Large intestine (tissue), 3 donors: ENCODE results near the gene KSR1. TPM values are rescaled to one million over a fixed set of nuclear protein-coding genes. Genes with fewer than 3 reads are reported as not detected.
"Not testable (repeated sequence)": the region's sequence is repeated elsewhere in the genome, so short reads cannot be mapped to it uniquely, and the experiment has no call there.

Source experiments
- DNase-seq, 2 donors: peaks; one replicate each; pipeline versions ENCODE4 v3.0.0 to v3.0.0-alpha.2; 2013
- H3K27ac ChIP-seq: one replicate; pipeline ENCODE4 v1.5.1; 2013; ENCODE audit warnings: low read length
- H3K27me3 ChIP-seq: 2 replicates; pipeline ENCODE4 v1.6.1; 2013; ENCODE audit warnings: low read length; ENCODE audit not compliant: control insufficient read depth, insufficient read depth
- H3K36me3 ChIP-seq: 2 replicates; pipeline ENCODE4 v1.6.1; 2013; ENCODE audit warnings: low read length; ENCODE audit not compliant: control insufficient read depth, insufficient read depth
- H3K4me1 ChIP-seq: one replicate; pipeline ENCODE4 v1.6.1; 2013; ENCODE audit warnings: low read length; ENCODE audit not compliant: control insufficient read depth, insufficient read depth
- H3K4me3 ChIP-seq: one replicate; pipeline ENCODE4 v1.5.1; 2013; ENCODE audit warnings: low read length
- H3K9me3 ChIP-seq: one replicate; pipeline ENCODE4 v1.6.1; 2013; ENCODE audit warnings: mild to moderate bottlenecking, low read depth, low read length, moderate library complexity; ENCODE audit not compliant: control insufficient read depth
- WGBS: methylation state at CpG from one replicate; pipeline ENCODE4 v1.1.5; 2013; ENCODE audit warnings: low lambda C conversion rate; ENCODE audit not compliant: insufficient coverage; 5-methylcytosine and 5-hydroxymethylcytosine counted together
- polyA plus RNA-seq: library from polyadenylated mRNA; unstranded; fragments of 120-200 nt; gene quantifications from one replicate; pipeline ENCODE4 v1.2.1, GENCODE V29; 2013

Gene KSR1
- polyA plus RNA-seq, 1 donor, result 65.0 TPM

DNA sequence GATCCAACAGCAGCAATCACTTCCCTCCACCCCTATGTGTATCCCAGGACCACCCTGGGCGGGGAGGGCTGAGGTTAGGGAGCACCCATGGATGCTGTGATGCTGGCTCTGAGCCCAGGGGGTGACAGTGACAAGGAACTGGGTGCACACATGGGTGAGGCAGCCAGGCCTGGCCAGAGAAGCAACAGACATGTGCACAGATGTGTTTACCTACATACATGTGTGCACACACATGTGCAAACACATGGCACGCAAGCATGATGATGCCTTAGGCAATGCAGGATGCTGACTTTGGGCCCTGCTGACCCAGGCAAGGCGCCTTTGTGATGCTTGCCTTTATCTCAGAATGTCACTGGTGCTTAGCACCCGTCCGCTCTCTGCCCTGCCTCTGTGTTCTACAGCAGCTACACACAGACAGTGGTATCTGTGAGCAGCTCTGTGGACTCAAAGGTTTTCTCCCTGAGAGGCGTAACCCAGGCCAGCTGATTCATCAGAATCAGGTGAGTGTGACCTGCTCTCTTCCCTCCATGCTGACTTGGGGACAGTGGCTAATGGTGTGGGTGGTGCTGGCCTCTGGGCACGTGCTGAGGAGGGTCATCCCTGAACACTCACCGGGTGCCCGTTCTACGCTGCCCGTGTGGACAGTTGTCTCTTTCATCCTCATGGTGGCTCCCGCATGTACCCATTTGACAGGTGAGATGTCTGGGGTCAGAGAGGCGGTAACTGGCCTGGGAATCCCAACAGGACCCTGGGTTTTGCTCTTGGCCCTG is 38.5 kb upstream of the KSR1 start:
- Histone ChIP-seq H3K4me1 (no peaks in the 10 kb centered on the region), H3K36me3 (no peaks in the 10 kb centered on the region), H3K4me3 (no peak overlapping the region), H3K27me3 (no peaks in the 10 kb centered on the region), H3K9me3 (no peaks in the 10 kb centered on the region), H3K27ac (no peak overlapping the region)
- DNase-seq, result no peak
- WGBS, result no CpG with 5 or more reads among the region's 13 CpGs

DNA sequence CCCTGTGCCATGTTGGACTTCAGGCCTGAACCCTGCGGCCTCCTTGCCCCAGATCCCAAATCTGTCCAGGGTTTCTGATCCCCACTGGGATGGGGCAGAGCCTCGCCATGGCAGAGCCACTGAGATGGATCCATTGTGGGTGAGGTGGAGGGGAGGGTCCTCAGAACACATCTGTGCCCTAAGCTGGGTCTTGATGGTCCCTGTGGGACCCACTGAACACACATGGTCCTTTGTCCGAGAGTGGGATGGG is 38.0 kb upstream of the KSR1 start:
- Histone ChIP-seq H3K4me3 (no peak overlapping the region), H3K27me3 (no peaks in the 10 kb centered on the region), H3K27ac (no peak overlapping the region), H3K36me3 (no peaks in the 10 kb centered on the region), H3K4me1 (no peaks in the 10 kb centered on the region), H3K9me3 (no peaks in the 10 kb centered on the region)
- WGBS, result no CpG with 5 or more reads among the region's 3 CpGs
- no peak for DNase-seq

DNA sequence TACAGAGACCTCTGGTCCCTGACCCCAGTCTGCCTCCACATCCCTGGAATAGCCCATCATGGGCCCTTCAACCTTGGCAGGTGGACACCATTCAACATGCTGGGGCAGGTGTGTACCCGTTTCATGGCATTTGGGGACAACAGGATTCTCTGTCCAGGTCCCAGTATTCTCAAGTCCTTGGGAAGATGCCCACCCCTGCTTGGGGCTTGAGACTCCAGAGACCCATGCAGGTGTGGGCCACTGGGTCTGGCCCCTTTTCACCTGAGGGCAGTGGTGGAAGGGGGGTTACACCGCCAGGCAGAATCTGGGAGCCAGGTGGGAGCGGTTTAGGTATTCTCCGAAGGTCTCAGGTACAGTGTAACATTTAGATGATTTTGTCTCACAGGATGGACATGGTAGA is 37.1 kb upstream of the KSR1 start:
- no peak overlapping the region for H3K27ac ChIP-seq
- WGBS, result no CpG with 5 or more reads among the region's 4 CpGs
- H3K9me3 ChIP-seq, result no peaks in the 10 kb centered on the region
- DNase-seq, result no peak
- no peaks in the 10 kb centered on the region for H3K36me3 ChIP-seq
- no peaks in the 10 kb centered on the region for H3K27me3 ChIP-seq
- no peaks in the 10 kb centered on the region for H3K4me1 ChIP-seq
- H3K4me3 ChIP-seq, result no peak overlapping the region

DNA sequence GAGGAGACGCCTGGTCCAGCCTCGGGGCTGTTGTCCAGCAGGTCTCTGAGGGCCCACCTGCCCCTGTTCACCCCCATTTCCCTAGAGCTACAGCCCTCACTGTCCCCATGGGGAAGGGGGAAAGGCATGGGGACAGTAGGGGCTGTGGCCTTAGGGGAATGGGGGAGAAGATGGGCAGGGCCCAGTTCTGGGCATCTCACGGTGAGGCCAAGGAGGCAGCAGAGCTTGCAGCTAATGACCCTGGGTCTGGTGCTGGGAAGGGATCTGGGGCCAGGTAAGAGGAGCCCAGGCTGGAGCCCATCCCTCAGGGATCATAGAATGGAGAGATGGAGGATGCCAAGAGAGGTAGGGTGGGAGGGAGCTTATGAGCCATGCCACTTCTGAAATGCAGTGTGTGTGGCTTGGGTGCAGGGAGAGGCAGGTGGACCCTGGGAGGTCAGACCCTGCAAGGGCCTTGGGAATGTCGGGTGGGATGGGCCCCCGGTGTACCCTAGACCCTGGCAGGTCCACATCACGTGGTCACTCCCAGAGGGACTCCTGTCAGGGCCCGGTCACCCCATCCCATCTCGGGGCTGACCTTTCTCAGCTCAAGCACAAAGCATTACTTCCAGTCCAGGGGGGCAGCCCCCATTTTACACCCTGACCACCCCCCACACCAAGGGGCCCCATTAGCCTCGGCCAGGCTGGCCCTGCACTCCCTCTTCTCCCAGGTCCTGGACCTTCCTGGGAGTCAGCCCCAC is 35.9 kb upstream of the KSR1 start:
- Histone ChIP-seq H3K27ac (no peak overlapping the region), H3K4me3 (no peak overlapping the region), H3K27me3 (no peaks in the 10 kb centered on the region), H3K9me3 (no peaks in the 10 kb centered on the region), H3K4me1 (no peaks in the 10 kb centered on the region), H3K36me3 (no peaks in the 10 kb centered on the region)
- WGBS, result no CpG with 5 or more reads among the region's 9 CpGs
- DNase-seq, result no peak

DNA sequence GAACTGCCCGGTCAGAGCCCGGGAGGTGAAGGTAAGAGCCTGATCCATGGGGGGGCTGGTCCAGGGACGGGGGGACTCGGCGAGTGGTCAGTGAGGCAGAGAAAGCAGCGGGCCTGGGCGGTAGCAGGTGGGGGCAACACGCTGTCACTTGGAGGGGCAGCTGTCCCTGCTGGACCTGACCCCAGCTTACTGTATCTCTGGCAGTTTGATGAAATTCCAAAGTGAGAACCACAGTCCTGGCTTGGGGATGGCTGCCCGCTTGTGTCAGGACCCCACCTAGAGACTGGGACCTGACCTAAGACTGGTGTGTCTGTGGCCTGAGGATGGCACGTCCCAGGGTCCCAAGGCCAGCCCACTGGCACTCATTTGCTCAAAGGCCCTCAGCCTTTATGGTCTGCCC is 35.1 kb upstream of the KSR1 start:
- no peaks in the 10 kb centered on the region for H3K9me3 ChIP-seq
- no peaks in the 10 kb centered on the region for H3K36me3 ChIP-seq
- whole genome bisulfite sequencing, result no CpG with 5 or more reads among the region's 10 CpGs
- H3K4me1 ChIP-seq, result no peaks in the 10 kb centered on the region
- no peak overlapping the region for H3K4me3 ChIP-seq
- DNase-seq, result no peak
- H3K27ac ChIP-seq, result no peak overlapping the region
- no peaks in the 10 kb centered on the region for H3K27me3 ChIP-seq

DNA sequence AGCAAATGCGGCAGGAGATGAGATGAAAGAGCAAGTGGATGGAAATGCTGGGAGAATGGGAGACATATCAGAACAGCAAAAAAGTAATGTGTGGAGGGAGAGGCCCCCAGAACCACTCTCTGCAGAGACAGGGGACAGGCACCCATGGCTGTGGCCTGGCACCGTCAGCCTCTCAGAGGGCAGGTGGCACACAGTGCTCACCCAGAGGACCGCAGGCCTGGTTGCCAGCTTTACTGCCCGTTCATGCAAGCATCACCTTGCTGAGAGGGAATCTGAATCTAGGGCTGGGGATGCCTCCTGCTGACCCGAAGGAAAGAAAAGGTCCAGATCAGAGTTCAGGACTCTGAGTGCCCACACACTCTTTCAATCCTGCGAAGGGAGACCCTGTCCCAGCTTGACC is 34.6 kb upstream of the KSR1 start:
- not testable (repeated sequence) for H3K9me3 ChIP-seq, H3K27ac ChIP-seq, H3K4me3 ChIP-seq, H3K27me3 ChIP-seq, DNase-seq, H3K36me3 ChIP-seq, H3K4me1 ChIP-seq
- no CpG with 5 or more reads among the region's 6 CpGs for WGBS

DNA sequence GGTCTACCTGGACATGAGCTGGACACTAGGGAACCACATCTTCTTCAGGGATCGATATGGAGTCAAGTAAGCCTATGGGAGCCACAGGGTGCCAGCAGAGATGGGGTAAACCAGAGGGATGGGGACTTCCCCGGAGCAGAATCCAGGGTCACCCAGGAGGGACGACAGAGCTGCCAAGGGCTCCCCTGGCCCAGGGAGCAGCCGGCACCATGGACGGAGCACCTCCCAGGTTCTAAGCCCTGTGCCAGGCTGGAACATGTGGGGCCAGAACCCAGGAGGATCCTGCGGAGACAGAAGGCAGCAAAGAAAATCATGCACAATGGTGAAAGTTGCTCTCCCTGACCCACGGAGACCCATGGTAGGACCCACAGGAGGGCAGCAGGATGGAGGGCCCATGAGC is 33.6 kb upstream of the KSR1 start:
- no CpG with 5 or more reads among the region's 7 CpGs for WGBS
- Histone ChIP-seq H3K36me3 (no peaks in the 10 kb centered on the region), H3K4me3 (no peak overlapping the region), H3K27me3 (no peaks in the 10 kb centered on the region), H3K4me1 (no peaks in the 10 kb centered on the region), H3K27ac (no peak overlapping the region), H3K9me3 (no peaks in the 10 kb centered on the region)
- DNase-seq, result no peak

DNA sequence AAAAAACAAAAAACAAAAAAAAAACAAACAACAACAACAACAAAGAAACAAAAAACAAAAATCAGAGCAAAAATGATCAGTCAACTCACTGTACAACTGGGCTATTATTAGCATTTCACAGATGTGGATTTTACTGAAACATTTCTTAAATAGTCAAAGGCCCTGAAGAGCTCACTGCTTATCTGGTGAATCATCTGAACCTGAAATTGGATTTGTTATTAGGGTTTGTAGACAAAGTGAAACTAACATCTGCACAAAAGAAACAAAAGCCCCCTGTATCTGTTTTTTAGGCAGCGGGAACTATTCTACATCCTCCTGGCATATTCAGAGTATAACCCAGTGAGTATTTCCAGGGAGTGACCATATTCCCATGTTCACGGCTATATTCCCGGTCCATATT is 32.6 kb upstream of the KSR1 start:
- no CpG with 5 or more reads among the region's 3 CpGs for WGBS
- H3K36me3 ChIP-seq, result no peaks in the 10 kb centered on the region
- H3K4me3 ChIP-seq, result no peak overlapping the region
- no peak for DNase-seq
- H3K27me3 ChIP-seq, result no peaks in the 10 kb centered on the region
- H3K9me3 ChIP-seq, result no peaks in the 10 kb centered on the region
- H3K27ac ChIP-seq, result no peak overlapping the region
- H3K4me1 ChIP-seq, result no peaks in the 10 kb centered on the region

DNA sequence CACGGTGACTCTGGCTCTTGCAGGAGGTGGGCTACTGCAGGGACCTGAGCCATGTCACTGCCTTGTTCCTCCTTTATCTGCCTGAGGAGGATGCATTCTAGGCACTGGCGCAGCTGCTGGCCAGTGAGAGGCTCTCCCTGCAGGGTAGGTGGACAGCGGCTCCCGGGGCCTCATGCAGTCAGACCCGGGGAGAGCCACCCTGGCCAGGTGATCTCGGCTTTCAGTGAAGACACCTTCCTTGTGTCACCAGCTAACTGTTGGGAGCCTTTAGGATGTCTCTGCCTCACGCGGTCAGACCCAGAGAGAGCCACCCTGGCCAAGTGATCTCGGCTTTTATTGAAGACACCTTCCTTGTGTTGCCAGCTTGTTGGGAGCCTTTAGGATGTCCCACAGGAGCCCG is 31.7 kb upstream of the KSR1 start:
- no CpG with 5 or more reads among the region's 10 CpGs for WGBS
- Histone ChIP-seq H3K4me3 (no peak overlapping the region), H3K4me1 (no peaks in the 10 kb centered on the region), H3K36me3 (no peaks in the 10 kb centered on the region), H3K27me3 (no peaks in the 10 kb centered on the region), H3K9me3 (no peaks in the 10 kb centered on the region), H3K27ac (no peak overlapping the region)
- no peak for DNase-seq

DNA sequence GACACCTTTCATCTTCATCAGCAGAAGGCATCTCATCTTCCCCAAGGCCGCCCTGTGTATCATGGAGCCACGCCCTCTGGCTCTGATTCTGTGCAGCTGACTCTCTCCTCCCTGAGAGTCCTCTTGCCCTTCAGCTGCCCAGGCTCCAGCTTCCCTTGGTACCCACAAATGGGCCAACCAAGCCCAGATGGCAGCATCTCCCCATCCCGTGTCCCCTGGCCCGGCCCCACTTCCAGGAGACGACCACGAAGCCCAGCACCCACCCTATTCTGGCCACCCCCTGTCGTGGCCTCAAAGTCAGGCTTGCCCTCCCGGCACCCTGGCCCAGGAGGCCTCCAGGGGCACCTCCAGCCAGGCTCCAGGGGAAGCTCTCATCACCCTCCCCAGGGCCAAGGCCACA is 31.3 kb upstream of the KSR1 start:
- Histone ChIP-seq H3K9me3 (no peaks in the 10 kb centered on the region), H3K4me1 (no peaks in the 10 kb centered on the region), H3K27ac (no peak overlapping the region), H3K4me3 (no peak overlapping the region), H3K36me3 (no peaks in the 10 kb centered on the region), H3K27me3 (no peaks in the 10 kb centered on the region)
- DNase-seq, result no peak
- WGBS, result no CpG with 5 or more reads among the region's 8 CpGs

DNA sequence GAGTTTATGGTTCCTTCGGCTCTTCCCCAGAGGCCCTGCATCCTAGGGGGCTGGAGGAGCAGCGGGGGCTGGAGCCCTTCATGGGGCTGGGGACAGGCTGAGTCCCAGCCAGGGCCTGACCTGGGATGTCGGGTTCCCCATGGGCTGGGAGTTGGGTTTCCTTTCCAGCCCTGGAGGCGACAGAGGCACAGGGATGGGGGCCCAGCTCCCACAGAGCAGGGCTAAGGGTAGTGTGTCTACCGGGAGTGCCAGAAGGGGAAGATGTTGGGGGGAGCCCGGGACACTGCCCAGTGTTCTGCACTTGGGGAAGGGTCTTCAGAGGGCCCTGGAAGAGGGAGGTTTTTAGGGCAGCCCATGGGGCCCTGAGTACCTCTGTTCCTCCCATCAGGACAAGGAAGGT is 30.7 kb upstream of the KSR1 start:
- not testable (repeated sequence) for H3K36me3 ChIP-seq, DNase-seq, H3K4me3 ChIP-seq, H3K27ac ChIP-seq, H3K4me1 ChIP-seq, H3K9me3 ChIP-seq, H3K27me3 ChIP-seq
- WGBS, result no CpG with 5 or more reads among the region's 6 CpGs
